ENCODE measurements around the gene STMN1.

The STMN1 gene

DNA sequence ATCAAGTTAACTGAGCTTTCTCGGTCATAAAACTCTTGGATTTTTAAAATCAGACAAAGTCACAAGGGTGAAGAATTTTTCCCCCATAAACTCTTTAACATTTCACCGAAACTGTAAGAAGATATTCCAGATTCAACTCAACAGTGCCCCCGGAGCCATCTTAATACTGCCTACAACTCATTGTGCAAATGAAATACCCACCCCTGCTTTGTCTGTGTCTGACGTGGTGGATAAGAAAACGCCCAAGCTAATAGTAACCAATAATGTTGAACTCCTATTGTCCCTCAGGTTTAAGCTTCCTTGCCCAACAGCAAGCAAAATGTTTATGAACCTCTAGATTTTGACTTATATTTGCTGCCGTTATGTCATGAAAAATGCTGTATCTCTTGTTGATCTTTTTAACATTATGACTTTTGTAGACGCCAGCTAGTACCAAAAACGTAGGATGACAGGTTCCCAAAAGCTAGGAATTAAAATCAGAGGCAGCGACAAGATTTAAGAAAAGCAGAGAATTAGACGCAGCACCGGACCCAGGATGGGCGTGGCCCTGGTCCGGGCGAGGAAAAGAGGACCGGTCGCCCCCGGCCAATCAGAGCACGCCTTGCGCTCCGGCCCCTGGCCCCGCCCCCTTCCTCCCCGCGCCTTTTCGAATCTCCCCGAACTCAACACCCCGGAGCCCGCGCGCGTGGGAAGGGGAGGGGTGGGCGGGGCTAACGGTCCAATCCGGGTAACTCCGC is 1.1 kb downstream of the STMN1 start:
- H3K27ac ChIP-seq: peak overlapping the region; percentile 91
- CTCF ChIA-PET: interaction anchor here (0.6 to 1.9 kb wide), 4 partner anchors 9 to 259 kb away, joined by 3 to 10 read pairs (median 3); no protein-coding TSS in a partner anchor
- TF ChIP-seq, protein P1, sequence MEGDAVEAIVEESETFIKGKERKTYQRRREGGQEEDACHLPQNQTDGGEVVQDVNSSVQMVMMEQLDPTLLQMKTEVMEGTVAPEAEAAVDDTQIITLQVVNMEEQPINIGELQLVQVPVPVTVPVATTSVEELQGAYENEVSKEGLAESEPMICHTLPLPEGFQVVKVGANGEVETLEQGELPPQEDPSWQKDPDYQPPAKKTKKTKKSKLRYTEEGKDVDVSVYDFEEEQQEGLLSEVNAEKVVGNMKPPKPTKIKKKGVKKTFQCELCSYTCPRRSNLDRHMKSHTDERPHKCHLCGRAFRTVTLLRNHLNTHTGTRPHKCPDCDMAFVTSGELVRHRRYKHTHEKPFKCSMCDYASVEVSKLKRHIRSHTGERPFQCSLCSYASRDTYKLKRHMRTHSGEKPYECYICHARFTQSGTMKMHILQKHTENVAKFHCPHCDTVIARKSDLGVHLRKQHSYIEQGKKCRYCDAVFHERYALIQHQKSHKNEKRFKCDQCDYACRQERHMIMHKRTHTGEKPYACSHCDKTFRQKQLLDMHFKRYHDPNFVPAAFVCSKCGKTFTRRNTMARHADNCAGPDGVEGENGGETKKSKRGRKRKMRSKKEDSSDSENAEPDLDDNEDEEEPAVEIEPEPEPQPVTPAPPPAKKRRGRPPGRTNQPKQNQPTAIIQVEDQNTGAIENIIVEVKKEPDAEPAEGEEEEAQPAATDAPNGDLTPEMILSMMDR (conservative IDR thresholded peaks at IDR 0.05; ENCODE audit: low read depth): no peak
- POLR2A ChIA-PET (ENCODE audit: low non-redundant PET): no interaction called here
- peak; percentile 95 for DNase-seq (ENCODE audit: low spot score)

GRCh38 chr1:25903986-25904385 is 2.2 kb downstream of the STMN1 start:
- no peak overlapping the region for H3K27ac ChIP-seq
- POLR2A ChIA-PET (ENCODE audit: low non-redundant PET): no interaction called here

GRCh38 chr1:25902462-25902861 is 3.8 kb downstream of the STMN1 start:
- DNase-seq (ENCODE audit: low spot score): no peak
- ChIA-PET CTCF (interaction anchor here (0.5 kb wide), 1 partner anchor 17 kb away, joined by 5 read pairs; no protein-coding TSS in a partner anchor), POLR2A (ENCODE audit: low non-redundant PET) (no interaction called here)
- no peak overlapping the region for H3K27ac ChIP-seq
- TF ChIP-seq, protein P1 (conservative IDR thresholded peaks at IDR 0.05; ENCODE audit: low read depth): no peak

More at GRCh38 chr1:25903986-25904385, 2.2 kb downstream of the STMN1 start:
- no peak for DNase-seq (ENCODE audit: low spot score)
- TF ChIP-seq, protein P1 (conservative IDR thresholded peaks at IDR 0.05; ENCODE audit: low read depth): no peak
- CTCF ChIA-PET: interaction anchor here (0.6 to 1.9 kb wide), 2 partner anchors 8 to 309 kb away, joined by 3 to 10 read pairs; no protein-coding TSS in a partner anchor

DNA sequence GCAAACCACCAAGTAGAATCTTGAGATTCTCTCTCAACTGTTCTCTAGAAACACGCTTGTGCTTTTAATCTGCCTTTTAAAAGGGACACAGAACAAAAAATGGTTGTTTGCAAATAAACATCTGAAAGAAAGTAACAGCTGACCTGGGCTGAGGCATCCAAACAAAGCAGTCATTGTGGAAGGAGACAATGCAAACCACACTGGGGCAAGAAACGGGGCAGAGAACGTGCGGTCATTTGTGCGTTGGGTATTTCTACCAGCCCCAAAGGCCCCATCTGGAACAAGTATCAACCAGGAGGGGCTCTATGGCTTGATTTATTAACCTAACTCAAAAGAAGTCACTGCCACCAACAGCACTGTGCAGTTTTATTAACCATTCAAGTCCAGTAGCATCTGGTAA is 6.0 kb downstream of the STMN1 start:
- ChIA-PET CTCF (no interaction called here), POLR2A (ENCODE audit: low non-redundant PET) (interaction anchor here (0.7 kb wide), 1 partner anchor 10 kb away, joined by 13 read pairs; no protein-coding TSS in a partner anchor)
- TF ChIP-seq, protein P1 (conservative IDR thresholded peaks at IDR 0.05; ENCODE audit: low read depth): no peak
- no peak overlapping the region for H3K27ac ChIP-seq
- no peak for DNase-seq (ENCODE audit: low spot score)

GRCh38 chr1:25899792-25900191 is 6.4 kb downstream of the STMN1 start:
- no peak for DNase-seq (ENCODE audit: low spot score)
- TF ChIP-seq, protein P1 (conservative IDR thresholded peaks at IDR 0.05; ENCODE audit: low read depth): no peak
- H3K27ac ChIP-seq: no peak overlapping the region
- CTCF ChIA-PET: no interaction called here
- POLR2A ChIA-PET (ENCODE audit: low non-redundant PET): no interaction called here

DNA sequence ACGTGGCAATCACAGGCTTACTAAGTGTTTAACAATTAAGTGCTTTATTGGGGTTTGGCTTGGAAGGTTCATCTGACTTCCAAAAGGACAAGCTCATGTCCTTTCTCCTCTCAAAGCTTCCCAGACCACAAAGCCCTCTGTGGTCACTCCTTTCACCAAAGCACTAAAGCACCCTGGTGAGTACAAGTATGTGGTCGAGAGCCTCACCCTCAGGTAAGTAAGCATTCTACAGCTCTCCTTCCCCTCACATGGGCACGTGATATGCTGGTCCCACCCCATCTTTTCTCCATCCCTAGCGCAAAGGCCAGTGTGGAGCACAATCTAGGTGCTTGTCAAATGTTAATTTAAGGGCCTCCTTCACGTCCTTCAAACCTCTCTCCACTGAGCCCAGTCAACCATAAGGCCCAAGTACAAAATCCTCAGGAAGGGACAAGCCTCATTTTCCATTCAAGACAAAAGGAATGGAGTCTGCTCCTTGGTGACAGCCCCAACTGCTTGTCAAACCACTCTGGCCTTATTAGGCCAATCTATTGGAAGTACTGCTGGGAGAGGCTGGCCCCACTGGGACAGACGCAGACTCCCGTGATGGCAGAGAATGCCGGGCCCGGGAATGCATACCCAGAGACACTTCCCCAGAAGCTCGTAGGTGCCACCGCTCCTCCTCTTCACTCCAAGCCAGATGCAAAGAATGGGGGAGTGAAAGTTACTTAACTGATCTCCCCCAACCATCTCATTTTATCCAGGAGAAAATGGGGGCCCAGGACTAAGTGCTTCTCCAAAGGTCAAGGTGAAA is 7.8 kb downstream of the STMN1 start:
- CTCF ChIA-PET: interaction anchor here (0.7 to 0.8 kb wide), 2 partner anchors 99 to 460 kb away, joined by 3 read pairs; partner anchors contain the start of gene PAFAH2

More for the DNA sequence above, 7.8 kb downstream of the STMN1 start:
- no peak for DNase-seq (ENCODE audit: low spot score)
- TF ChIP-seq, protein P1 (conservative IDR thresholded peaks at IDR 0.05; ENCODE audit: low read depth): no peak
- H3K27ac ChIP-seq: peak overlapping the region; percentile 99
- POLR2A ChIA-PET (ENCODE audit: low non-redundant PET): no interaction called here

All from RWPE1 (cell line).